Activated CD4-positive, alpha-beta T cell treated with anti-CD3 and anti-CD28 coated beads, Interleukin-2, amount 50 U/mL, for 16 hours (primary cell): Measurements from ENCODE around the gene NGRN.
"Not testable (repeated sequence)": the region's sequence is repeated elsewhere in the genome, so short reads cannot be mapped to it uniquely, and the experiment has no call there.

Experiments
- DNase-seq: peaks from one replicate; pipeline ENCODE4 v3.0.0-alpha.2; 2020

NGRN gene

GRCh38 chr15:90286678-90287077, 21.2 kb downstream of the NGRN start:
- peak; percentile 37 for DNase-seq

GRCh38 chr15:90287101-90287500, 21.6 kb downstream of the NGRN start:
- DNase-seq: no peak

GRCh38 chr15:90287946-90288345, 22.5 kb downstream of the NGRN start:
- DNase-seq: no peak

GRCh38 chr15:90291679-90292356, 26.3 kb downstream of the NGRN start:
- DNase-seq: peak; percentile 28

- DNase-seq: peak; percentile 77
Measured at GRCh38 chr15:90293040-90293810, 27.8 kb downstream of the NGRN start.

- DNase-seq: no peak
Measured at GRCh38 chr15:90294159-90294558, 28.7 kb downstream of the NGRN start.

GRCh38 chr15:90294601-90295269, 29.3 kb downstream of the NGRN start:
- no peak for DNase-seq

GRCh38 chr15:90295270-90295648, 29.8 kb downstream of the NGRN start:
- no peak for DNase-seq

- not testable (repeated sequence) for DNase-seq
Measured at GRCh38 chr15:90296316-90296884, 30.9 kb downstream of the NGRN start.

GRCh38 chr15:90297021-90297420, 31.5 kb downstream of the NGRN start:
- no peak for DNase-seq

- DNase-seq: no peak
Measured at GRCh38 chr15:90300541-90300940, 35.1 kb downstream of the NGRN start.

GRCh38 chr15:90300988-90301706, 35.7 kb downstream of the NGRN start:
- peak; percentile 62 for DNase-seq

GRCh38 chr15:90301707-90302300, 36.3 kb downstream of the NGRN start:
- DNase-seq: no peak

GRCh38 chr15:90305355-90305754, 39.9 kb downstream of the NGRN start:
- DNase-seq: not testable (repeated sequence)

GRCh38 chr15:90305932-90306331, 40.5 kb downstream of the NGRN start:
- no peak for DNase-seq

GRCh38 chr15:90306560-90306959, 41.1 kb downstream of the NGRN start:
- DNase-seq: peak; percentile 80

GRCh38 chr15:90307661-90308060, 42.2 kb downstream of the NGRN start:
- no peak for DNase-seq

GRCh38 chr15:90309020-90309419, 43.5 kb downstream of the NGRN start:
- no peak for DNase-seq

- no peak for DNase-seq
Measured at GRCh38 chr15:90315278-90315982, 50.0 kb downstream of the NGRN start.

GRCh38 chr15:90316139-90316538, 50.7 kb downstream of the NGRN start:
- no peak for DNase-seq

GRCh38 chr15:90318591-90318990, 53.1 kb downstream of the NGRN start:
- DNase-seq: no peak
